NB4 (cell line): Measurements from ENCODE around the gene VAV2.

ENCODE experiments used
- POLR2A ChIP-seq: IDR thresholded peaks from 2 replicates; pipeline ENCODE4 v1.6.1; 2011; ENCODE audit warnings: mild to moderate bottlenecking; ENCODE audit not compliant: insufficient read length; ENCODE audit errors: extremely low read depth
- TF ChIP-seq, protein P1 (sequence below): IDR thresholded peaks from one replicate; pipeline ENCODE4 v1.5.1; 2012; ENCODE audit warnings: low read depth, low read length

DNA sequence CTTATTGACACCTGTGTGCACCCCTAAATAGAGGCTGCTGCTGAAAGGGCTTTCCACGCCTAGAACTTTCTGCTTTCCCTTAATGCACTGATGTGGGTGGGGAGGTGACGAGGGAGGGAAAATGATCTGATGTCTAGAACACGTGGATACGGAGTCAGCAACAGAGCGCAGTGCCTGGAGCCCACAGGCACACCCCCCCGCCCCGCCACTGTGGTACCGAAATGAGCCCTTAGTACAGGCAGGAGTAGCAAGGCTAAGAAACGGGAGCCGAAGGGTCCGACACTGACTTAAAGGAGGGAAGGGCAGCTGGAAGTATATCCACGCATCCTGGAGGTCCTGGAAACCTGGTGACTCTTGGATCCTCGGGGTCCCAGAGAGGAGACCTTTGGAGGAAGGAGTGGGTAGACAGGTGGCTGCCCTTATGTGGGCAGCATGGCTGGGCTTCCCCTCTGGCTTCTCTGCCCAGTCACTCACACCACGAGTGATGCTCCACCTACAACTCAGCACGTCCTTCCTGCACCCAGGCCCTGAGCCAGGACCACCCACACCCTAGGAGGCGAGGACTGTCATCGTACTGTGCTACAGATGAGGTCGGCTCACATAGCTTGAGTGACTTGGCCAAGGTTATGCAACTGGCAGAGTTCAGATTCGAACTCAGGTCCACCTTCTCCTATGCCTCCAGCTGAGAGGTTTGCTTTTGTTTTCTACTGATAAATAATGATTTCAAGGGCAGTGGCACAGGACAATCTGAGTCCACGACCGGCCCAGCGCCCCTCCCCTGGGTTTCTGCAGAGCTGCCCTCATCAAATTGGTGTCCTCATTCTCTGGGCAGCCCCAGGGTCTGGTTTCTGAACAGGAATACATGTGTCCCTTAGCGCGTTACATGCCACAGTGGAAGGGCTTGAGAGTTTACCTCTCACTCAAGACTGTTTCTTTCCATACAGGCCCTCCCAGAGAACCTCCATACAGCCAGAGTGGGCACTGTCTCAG lies 4.7 kb upstream of the VAV2 start:
- TF ChIP-seq, protein P1, sequence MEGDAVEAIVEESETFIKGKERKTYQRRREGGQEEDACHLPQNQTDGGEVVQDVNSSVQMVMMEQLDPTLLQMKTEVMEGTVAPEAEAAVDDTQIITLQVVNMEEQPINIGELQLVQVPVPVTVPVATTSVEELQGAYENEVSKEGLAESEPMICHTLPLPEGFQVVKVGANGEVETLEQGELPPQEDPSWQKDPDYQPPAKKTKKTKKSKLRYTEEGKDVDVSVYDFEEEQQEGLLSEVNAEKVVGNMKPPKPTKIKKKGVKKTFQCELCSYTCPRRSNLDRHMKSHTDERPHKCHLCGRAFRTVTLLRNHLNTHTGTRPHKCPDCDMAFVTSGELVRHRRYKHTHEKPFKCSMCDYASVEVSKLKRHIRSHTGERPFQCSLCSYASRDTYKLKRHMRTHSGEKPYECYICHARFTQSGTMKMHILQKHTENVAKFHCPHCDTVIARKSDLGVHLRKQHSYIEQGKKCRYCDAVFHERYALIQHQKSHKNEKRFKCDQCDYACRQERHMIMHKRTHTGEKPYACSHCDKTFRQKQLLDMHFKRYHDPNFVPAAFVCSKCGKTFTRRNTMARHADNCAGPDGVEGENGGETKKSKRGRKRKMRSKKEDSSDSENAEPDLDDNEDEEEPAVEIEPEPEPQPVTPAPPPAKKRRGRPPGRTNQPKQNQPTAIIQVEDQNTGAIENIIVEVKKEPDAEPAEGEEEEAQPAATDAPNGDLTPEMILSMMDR, result no peak
- no peak for TF ChIP-seq POLR2A
